Stomach (tissue), 9 donors: ENCODE measurements around the gene SRPK3. TPM values are rescaled to one million over a fixed set of nuclear protein-coding genes. Genes with fewer than 3 reads are reported as not detected.
A peak's percentile ranks its signal among the peaks of the same experiment; 100 is the strongest.

ENCODE experiments used
- DNase-seq, 2 donors: peaks; one replicate each; pipeline versions ENCODE4 v3.0.0 to v3.0.0-alpha.2; 2013 to 2019
- H3K27ac ChIP-seq, 5 donors: fragments of 200-600 bp in 4 of 5; sonication (generic) in 4 of 5; one replicate each; pipeline ENCODE4 v1.5.1; 2013 to 2019; ENCODE audit warnings: mild to moderate bottlenecking in 1 of 5, moderate library complexity in 1 of 5
- H3K27me3 ChIP-seq, 3 donors: fragments of 200-600 bp; sonication (generic); one replicate each; pipeline ENCODE4 v1.5.1; 2017 to 2019; ENCODE audit warnings: mixed run types in 1 of 3
- H3K36me3 ChIP-seq, 4 donors: fragments of 200-600 bp; sonication (generic); 1 replicate in 3 of 4; 2 replicates in 1 of 4; pipeline ENCODE4 v1.5.1; 2016 to 2019
- H3K4me1 ChIP-seq, 4 donors: fragments of 200-600 bp; sonication (generic); one replicate each; pipeline ENCODE4 v1.5.1; 2016 to 2019
- H3K4me3 ChIP-seq, 4 donors: fragments of 200-600 bp; sonication (generic) in 3 of 4; one replicate each; pipeline ENCODE4 v1.5.1; 2016 to 2019; ENCODE audit warnings: mild to moderate bottlenecking in 1 of 4
- H3K9me3 ChIP-seq, 4 donors: fragments of 200-600 bp; sonication (generic); one replicate each; pipeline ENCODE4 v1.5.1; 2016 to 2019
- CTCF ChIP-seq, 7 experiments: fragments of 450-650 bp in 4 of 7; fragments of 200-600 bp in 3 of 7; sonication (generic) in 3 of 7; IDR thresholded peaks; one replicate each; pipeline ENCODE4 v1.5.1; 2016 to 2019; ENCODE audit warnings: antibody characterized with exemption in 7 of 7, control low read depth in 2 of 7, mild to moderate bottlenecking in 1 of 7
- EP300 ChIP-seq: sonication (generic); formaldehyde crosslinking; IDR thresholded peaks from one replicate; pipeline ENCODE4 v1.6.1; 2017; ENCODE audit warnings: antibody characterized with exemption
- POLR2A ChIP-seq, 4 donors: fragments of 450-650 bp; IDR thresholded peaks; one replicate each; pipeline ENCODE4 v1.6.1; 2016; ENCODE audit warnings: antibody characterized with exemption in 4 of 4, control low read depth in 2 of 4, mild to moderate bottlenecking in 1 of 4, moderate library complexity in 1 of 4
- POLR2AphosphoS5 ChIP-seq, 3 donors: sonication (generic); formaldehyde crosslinking; IDR thresholded peaks; one replicate each; pipeline ENCODE4 v1.6.1; 2016; ENCODE audit warnings: antibody characterized with exemption in 3 of 3
- WGBS, 5 donors: extraction: QIAGEN DNeasy Blood & Tissue Kit in 3 of 5; methylation state at CpG; one replicate each; pipeline versions ENCODE4 v1.1.5 to v1.1.7; 2013 to 2018; 5-methylcytosine and 5-hydroxymethylcytosine counted together
- intact Hi-C: fragments of 100-400 bp; cut with DNase I; formaldehyde crosslinking; loops from one replicate; pipeline ENCODE4 v1.15.1; 2023; ENCODE audit warnings: low total_unique reads
- polyA plus RNA-seq, 3 donors: library from polyadenylated mRNA; stranded (reverse); fragments of 200-250 nt; gene quantifications; one replicate each; pipeline ENCODE4 v1.2.3, GENCODE V29; 2013
- total RNA-seq, 5 donors: library from RNA; depleted of rRNA; stranded (reverse); fragments of >200 nt; gene quantifications; one replicate each; pipeline versions ENCODE4 v1.1.0 to v1.2.3, GENCODE V29; 2014 to 2016
- donor health status: healthy with polysubstance abuse.
- donor health status: Bipolar disorder and iron deficiency.
- donor health status: healthy.

SRPK3 gene
- total and polyA plus RNA-seq, 8 donors: 0.35 to 3.6 (median 1.3) TPM; not detected in 2

GRCh38 chrX:153778181-153778580 lies 2.7 kb upstream of the SRPK3 start:
- H3K4me3 ChIP-seq: no peak overlapping the region
- intact Hi-C loops: no loop called here
- peaks cover 0 to 20% (median 3%) of the 10 kb centered on the region in 3 donors for H3K27me3 ChIP-seq
- no peak for TF ChIP-seq POLR2A (IDR thresholded peaks at IDR 0.05)
- no peak for TF ChIP-seq EP300
- TF ChIP-seq POLR2AphosphoS5 (IDR thresholded peaks at IDR 0.05): no peak
- no peak for TF ChIP-seq CTCF (IDR thresholded peaks at IDR 0.05)
- peaks cover 0 to 26% (median 15%) of the 10 kb centered on the region in 4 donors for H3K4me1 ChIP-seq
- no peaks in the 10 kb centered on the region for H3K9me3 ChIP-seq
- 40 to 84% (median 76%) methylated on average over 1 to 17 of the region's 17 CpGs for WGBS, 5 donors
- DNase-seq: no peak
- peaks cover 0 to 38% (median 11%) of the 10 kb centered on the region in 4 donors for H3K36me3 ChIP-seq
- no peak overlapping the region for H3K27ac ChIP-seq

- no peak for DNase-seq
- H3K36me3 ChIP-seq: peaks cover 0 to 33% (median 12%) of the 10 kb centered on the region in 4 donors
- no peak overlapping the region for H3K4me3 ChIP-seq
- TF ChIP-seq POLR2AphosphoS5 (IDR thresholded peaks at IDR 0.05) (no peak), EP300 (no peak), POLR2A (IDR thresholded peaks at IDR 0.05) (no peak), CTCF (IDR thresholded peaks at IDR 0.05) (no peak)
- no peak overlapping the region for H3K27ac ChIP-seq
- H3K4me1 ChIP-seq: peaks cover 0 to 26% (median 15%) of the 10 kb centered on the region in 4 donors
- WGBS, 5 donors: 74 to 91% (median 83%) methylated on average over 7 to 16 of the region's 16 CpGs
- intact Hi-C loops: no loop called here
- H3K27me3 ChIP-seq: peaks cover 0 to 20% (median 3%) of the 10 kb centered on the region in 3 donors
- H3K9me3 ChIP-seq: no peaks in the 10 kb centered on the region
Observed at GRCh38 chrX:153778684-153779101, 2.1 kb upstream of the SRPK3 start.

- intact Hi-C loops: no loop called here
- peaks cover 0 to 26% (median 15%) of the 10 kb centered on the region in 4 donors for H3K4me1 ChIP-seq
- DNase-seq: no peak
- TF ChIP-seq CTCF (IDR thresholded peaks at IDR 0.05): no peak
- TF ChIP-seq POLR2A (IDR thresholded peaks at IDR 0.05): no peak
- TF ChIP-seq EP300: no peak
- TF ChIP-seq POLR2AphosphoS5 (IDR thresholded peaks at IDR 0.05): no peak
- H3K4me3 ChIP-seq: no peak overlapping the region
- 66 to 80% (median 77%) methylated on average over 15 to 18 of the region's 18 CpGs for WGBS, 5 donors
- peaks cover 0 to 32% (median 16%) of the 10 kb centered on the region in 4 donors for H3K36me3 ChIP-seq
- H3K27ac ChIP-seq: peak overlapping the region in 2 of 5 donors; percentile 66 to 76
- no peaks in the 10 kb centered on the region for H3K9me3 ChIP-seq
- peaks cover 0 to 20% (median 3%) of the 10 kb centered on the region in 3 donors for H3K27me3 ChIP-seq
Observed at GRCh38 chrX:153779891-153780677, 757 bp upstream of the SRPK3 start.

- Histone ChIP-seq H3K4me1 (peaks cover 0 to 26% (median 15%) of the 10 kb centered on the region in 4 donors), H3K9me3 (no peaks in the 10 kb centered on the region), H3K27me3 (peaks cover 0 to 20% (median 3%) of the 10 kb centered on the region in 3 donors), H3K4me3 (peak overlapping the region in 1 of 4 donors; percentile 4), H3K27ac (peak overlapping the region in 3 of 5 donors; percentile 25 to 76 (median 66)), H3K36me3 (peaks cover 0 to 41% (median 29%) of the 10 kb centered on the region in 4 donors)
- TF ChIP-seq EP300 (no peak), POLR2AphosphoS5 (IDR thresholded peaks at IDR 0.05) (no peak), CTCF (IDR thresholded peaks at IDR 0.05) (no peak), POLR2A (IDR thresholded peaks at IDR 0.05) (no peak)
- intact Hi-C loops: no loop called here
- WGBS, 5 donors: 27 to 66% (median 60%) methylated on average over 3 to 24 of the region's 24 CpGs
- DNase-seq: no peak
Observed at GRCh38 chrX:153781428-153782047, 697 bp downstream of the SRPK3 start.
